Calu3 (cell line): ENCODE measurements around the gene SHISAL2A. TPM values are rescaled to one million over a fixed set of nuclear protein-coding genes. Genes with fewer than 3 reads are reported as not detected.

Experiments used
- Bru-seq: library from RNA; stranded (reverse); fragments of 400-500 nt; gene quantifications from one replicate; lab custom pipeline; 2021; lab: Mats Ljungman, UMichigan
- BruChase-seq, 2 experiments: library from RNA; stranded (reverse); fragments of 400-500 nt; gene quantifications; one replicate each; lab custom pipeline; 2021; lab: Mats Ljungman, UMichigan
- BruUV-seq: library from RNA; stranded (reverse); fragments of 400-500 nt; replicated peaks from 2 replicates; lab custom pipeline; 2021; lab: Mats Ljungman, UMichigan
- CTCF ChIA-PET: fragments of 300-600 bp; sonication (Branson Sonifier 250); formaldehyde crosslinking; loops from one replicate; lab custom pipeline; 2022; ENCODE audit warnings: antibody characterized with exemption; lab: Charles Lee
- DNase-seq: peaks from one replicate; pipeline ENCODE4 v3.0.0; 2022
- H3K27ac Mint-ChIP-seq: one replicate; pipeline ENCODE4 v1.8.0; 2022; ENCODE audit warnings: mixed read lengths; ENCODE audit not compliant: unreplicated experiment
- H3K27me3 Mint-ChIP-seq: one replicate; pipeline ENCODE4 v1.8.0; 2022; ENCODE audit warnings: mixed read lengths; ENCODE audit not compliant: unreplicated experiment
- H3K36me3 Mint-ChIP-seq: one replicate; pipeline ENCODE4 v1.8.0; 2022; ENCODE audit warnings: mild to moderate bottlenecking, moderate library complexity, mixed read lengths; ENCODE audit not compliant: insufficient read depth, unreplicated experiment
- H3K4me1 Mint-ChIP-seq: one replicate; pipeline ENCODE4 v1.8.0; 2022; ENCODE audit warnings: mild to moderate bottlenecking, low read depth, mixed read lengths; ENCODE audit not compliant: unreplicated experiment
- H3K4me3 Mint-ChIP-seq: one replicate; pipeline ENCODE4 v1.8.0; 2022; ENCODE audit warnings: mild to moderate bottlenecking, low read depth, moderate library complexity, mixed read lengths; ENCODE audit not compliant: unreplicated experiment
- H3K9me3 Mint-ChIP-seq: one replicate; pipeline ENCODE4 v1.8.0; 2022; ENCODE audit warnings: low read depth, mixed read lengths; ENCODE audit not compliant: unreplicated experiment
- CTCF ChIP-seq: fragments of 200-600 bp; IDR thresholded peaks from one replicate; pipeline ENCODE4 v1.8.0; 2022; ENCODE audit warnings: antibody characterized with exemption; ENCODE audit not compliant: unreplicated experiment
- intact Hi-C: fragments of 100-400 bp; cut with micrococcal nuclease; formaldehyde crosslinking; loops from one replicate; pipeline ENCODE4 v1.10.0; 2022; ENCODE audit not compliant: unreplicated experiment
- long read RNA-seq: library from polyadenylated mRNA; stranded (forward); transcript quantifications from one replicate; pipeline ENCODE4 v2.0.0, GENCODE V29; 2022
- total RNA-seq: library from RNA; stranded (reverse); gene quantifications from 2 replicates; pipeline ENCODE4 v1.2.3, GENCODE V29; 2022

Gene SHISAL2A
- total RNA-seq (not detected in 2 replicates), Bru-seq, nascent RNA (percentile 7 among the genes with signal in this experiment), BruChase-seq, experiment 1, labeled RNA remaining after a 6-hour chase (not detected), BruChase-seq, experiment 2, labeled RNA remaining after a 2-hour chase (not detected)
- long read RNA-seq, partial matches to known transcripts: 0 of 1 reads
- long read RNA-seq, other reads (novel, unspliced or antisense): 1 of 1 reads

- DNase-seq: peak; percentile 13
- no peak for TF ChIP-seq CTCF
- Mint-ChIP-seq H3K9me3 (no peaks in the 10 kb centered on the region), H3K36me3 (no peaks in the 10 kb centered on the region), H3K4me3 (peak within 1 kb of the TSS; percentile 45), H3K27ac (no peak within 1 kb of the TSS), H3K4me1 (peaks cover 7% of the 10 kb centered on the region), H3K27me3 (peaks cover 34% of the 10 kb centered on the region)
- BruUV-seq: no TSS peak
- CTCF ChIA-PET: no interaction called here
- intact Hi-C loops: no loop called here
Measured at GRCh38 chr1:52632732-52633290, at the start of gene SHISAL2A. TSS of gene SHISAL2A (plus strand) at chr1:52633168. CDS start at chr1:52633494, 326 bp downstream.

- no peaks in the 10 kb centered on the region for H3K4me1 Mint-ChIP-seq
- H3K27ac Mint-ChIP-seq: no peak overlapping the region
- H3K9me3 Mint-ChIP-seq: no peaks in the 10 kb centered on the region
- CTCF ChIA-PET: no interaction called here
- peaks cover 43% of the 10 kb centered on the region for H3K27me3 Mint-ChIP-seq
- no peak overlapping the region for H3K4me3 Mint-ChIP-seq
- intact Hi-C loops: no loop called here
- no peak for TF ChIP-seq CTCF
- H3K36me3 Mint-ChIP-seq: no peaks in the 10 kb centered on the region
- no peak for DNase-seq
- no TSS peak for BruUV-seq
Measured at GRCh38 chr1:52585474-52585873, 47.5 kb upstream of the SHISAL2A start.

- CTCF ChIA-PET: interaction anchor here (0.6 kb wide), 1 partner anchor 37 kb away, joined by 3 read pairs; no protein-coding TSS in a partner anchor
- Mint-ChIP-seq H3K36me3 (no peaks in the 10 kb centered on the region), H3K9me3 (no peaks in the 10 kb centered on the region), H3K27ac (no peak overlapping the region), H3K4me3 (no peak overlapping the region), H3K27me3 (peaks cover 42% of the 10 kb centered on the region), H3K4me1 (no peaks in the 10 kb centered on the region)
- TF ChIP-seq CTCF: no peak
- DNase-seq: no peak
- intact Hi-C loops: no loop called here
- no TSS peak for BruUV-seq
Measured at GRCh38 chr1:52588027-52588426, 44.9 kb upstream of the SHISAL2A start.

GRCh38 chr1:52588535-52588934, 44.4 kb upstream of the SHISAL2A start:
- no peak overlapping the region for H3K4me3 Mint-ChIP-seq
- DNase-seq: no peak
- H3K4me1 Mint-ChIP-seq: no peaks in the 10 kb centered on the region
- TF ChIP-seq CTCF: no peak
- no peaks in the 10 kb centered on the region for H3K36me3 Mint-ChIP-seq
- intact Hi-C loops: no loop called here
- no TSS peak for BruUV-seq
- H3K27me3 Mint-ChIP-seq: peaks cover 37% of the 10 kb centered on the region
- H3K9me3 Mint-ChIP-seq: no peaks in the 10 kb centered on the region
- CTCF ChIA-PET: no interaction called here
- H3K27ac Mint-ChIP-seq: no peak overlapping the region
